GM21723 (cell line): ENCODE results near the gene LRIG3.

Experiments used
- ATAC-seq: cut with Tn5 transposase; IDR thresholded peaks from one replicate; pipeline ENCODE4 v1.9.1; 2021; ENCODE audit warnings: mild to moderate bottlenecking, moderate library complexity; ENCODE audit not compliant: unreplicated experiment

The LRIG3 gene

GRCh38 chr12:58932806-58933681 is 12.7 kb upstream of the LRIG3 start:
- no peak for ATAC-seq

GRCh38 chr12:58931518-58931917 is 11.2 kb upstream of the LRIG3 start:
- no peak for ATAC-seq

GRCh38 chr12:58930770-58931324 is 10.5 kb upstream of the LRIG3 start:
- no peak for ATAC-seq

- ATAC-seq, result no peak
These were observed 6.8 kb upstream of the LRIG3 start for GRCh38 chr12:58927120-58927519.

GRCh38 chr12:58926586-58926985 is 6.3 kb upstream of the LRIG3 start:
- ATAC-seq, result no peak

- no peak for ATAC-seq
These were observed 5.4 kb upstream of the LRIG3 start for GRCh38 chr12:58925751-58926150.

GRCh38 chr12:58925111-58925611 is 4.9 kb upstream of the LRIG3 start:
- no peak for ATAC-seq

- ATAC-seq, result no peak
These were observed 4.3 kb upstream of the LRIG3 start for GRCh38 chr12:58924652-58925051.

- ATAC-seq, result no peak
These were observed 3.5 kb upstream of the LRIG3 start for GRCh38 chr12:58923781-58924180.

- ATAC-seq, result no peak
These were observed 2.5 kb upstream of the LRIG3 start for GRCh38 chr12:58922849-58923248.

GRCh38 chr12:58920961-58921861 is 907 bp upstream of the LRIG3 start:
- ATAC-seq, result no peak

GRCh38 chr12:58919231-58920101 is 838 bp downstream of the LRIG3 start:
- no peak for ATAC-seq

GRCh38 chr12:58918469-58918844 is 1.8 kb downstream of the LRIG3 start:
- no peak for ATAC-seq

GRCh38 chr12:58917699-58918468 is 2.4 kb downstream of the LRIG3 start:
- no peak for ATAC-seq

- no peak for ATAC-seq
These were observed 3.3 kb downstream of the LRIG3 start for GRCh38 chr12:58916921-58917511.

GRCh38 chr12:58916161-58916621 is 4.1 kb downstream of the LRIG3 start:
- ATAC-seq, result no peak

- no peak for ATAC-seq
These were observed 4.7 kb downstream of the LRIG3 start for GRCh38 chr12:58915634-58916033.

GRCh38 chr12:58915037-58915436 is 5.3 kb downstream of the LRIG3 start:
- ATAC-seq, result no peak

- no peak for ATAC-seq
These were observed 5.8 kb downstream of the LRIG3 start for GRCh38 chr12:58914457-58914856.
